ENCODE results near the gene SPATA32. TPM values are rescaled to one million over a fixed set of nuclear protein-coding genes. Genes with fewer than 3 reads are reported as not detected.

Gene SPATA32
- total RNA-seq, 1 donor: 0.27 TPM

GRCh38 chr17:45294506-45294905 lies 32.6 kb upstream of the SPATA32 start:
- DNase-seq (ENCODE audit: low read depth in 2 of 3, low spot score in 2 of 3): no peak

DNA sequence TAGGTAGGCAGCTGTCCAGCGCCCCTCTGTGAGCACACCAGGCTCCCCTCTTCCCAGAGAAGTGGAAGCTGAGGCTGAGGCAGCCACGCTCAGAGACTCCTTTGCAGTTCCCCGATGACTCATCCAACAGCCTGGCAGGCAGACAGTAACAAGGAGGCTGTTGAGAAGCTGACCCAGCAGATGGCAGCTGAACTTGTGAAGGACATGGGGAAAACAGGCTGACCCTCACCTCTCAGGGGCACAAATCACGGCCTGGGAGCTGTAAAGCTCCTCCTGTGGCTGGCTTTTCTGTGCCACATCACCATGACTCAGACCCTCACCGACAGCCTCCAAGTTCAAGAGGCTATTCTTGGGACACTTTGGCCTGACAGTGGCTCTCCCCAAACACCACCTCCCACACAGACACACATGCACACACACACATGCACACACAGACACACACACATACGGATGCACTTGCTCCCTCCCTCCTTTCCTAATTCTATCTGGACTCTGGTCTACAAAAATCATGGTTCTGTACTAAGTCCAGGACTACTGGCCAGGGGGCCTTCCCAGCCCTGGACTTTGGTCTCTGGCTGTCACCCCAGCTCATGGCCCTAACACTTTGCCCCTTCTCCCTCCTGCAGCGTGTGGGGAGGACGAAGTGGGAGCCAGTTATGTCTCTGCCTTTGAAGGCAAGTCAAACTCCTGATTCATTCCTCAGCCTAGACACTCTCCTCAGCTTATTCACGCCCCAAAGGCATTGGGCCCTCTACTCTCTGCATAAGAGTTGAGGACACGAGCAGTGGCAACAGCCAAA lies 31.7 kb upstream of the SPATA32 start:
- DNase-seq (ENCODE audit: low read depth in 2 of 3, low spot score in 2 of 3): peak in 1 of 3 donors; percentile 49

DNA sequence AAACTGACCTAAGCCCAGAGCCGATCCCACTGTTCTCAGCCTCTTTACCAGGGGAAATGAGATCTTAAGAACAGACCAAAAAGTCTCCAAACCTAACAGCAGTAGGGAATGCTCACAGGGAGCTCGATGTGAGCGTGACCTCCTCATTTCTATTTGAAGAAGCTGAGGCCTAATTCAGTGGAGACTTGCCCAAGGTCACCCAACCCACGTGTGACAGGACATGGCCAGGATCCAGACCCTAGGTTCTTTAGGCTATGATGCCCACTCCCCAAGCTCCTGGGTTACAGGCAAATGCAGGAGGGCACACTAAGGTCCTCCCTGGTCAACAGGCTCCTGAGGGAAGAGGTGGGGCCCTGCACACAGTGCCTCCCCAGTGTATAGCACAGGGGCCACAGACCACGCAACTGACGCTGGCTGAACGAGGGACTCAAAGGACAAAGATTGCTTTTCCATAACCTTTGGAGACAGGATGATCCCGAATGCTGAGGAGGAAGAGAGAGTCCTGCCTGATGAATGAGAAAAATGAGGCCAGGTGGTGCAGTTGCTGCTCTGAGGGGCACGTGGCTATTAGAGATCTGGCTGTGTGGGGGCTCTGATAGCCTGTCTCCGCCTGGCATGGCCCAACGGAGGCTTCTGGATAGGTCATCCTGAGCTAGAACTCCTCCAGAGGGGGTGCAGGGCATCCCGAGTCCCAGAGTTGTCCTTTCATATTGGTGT lies 31.0 kb upstream of the SPATA32 start:
- no peak for DNase-seq (ENCODE audit: low read depth in 2 of 3, low spot score in 2 of 3)

DNA sequence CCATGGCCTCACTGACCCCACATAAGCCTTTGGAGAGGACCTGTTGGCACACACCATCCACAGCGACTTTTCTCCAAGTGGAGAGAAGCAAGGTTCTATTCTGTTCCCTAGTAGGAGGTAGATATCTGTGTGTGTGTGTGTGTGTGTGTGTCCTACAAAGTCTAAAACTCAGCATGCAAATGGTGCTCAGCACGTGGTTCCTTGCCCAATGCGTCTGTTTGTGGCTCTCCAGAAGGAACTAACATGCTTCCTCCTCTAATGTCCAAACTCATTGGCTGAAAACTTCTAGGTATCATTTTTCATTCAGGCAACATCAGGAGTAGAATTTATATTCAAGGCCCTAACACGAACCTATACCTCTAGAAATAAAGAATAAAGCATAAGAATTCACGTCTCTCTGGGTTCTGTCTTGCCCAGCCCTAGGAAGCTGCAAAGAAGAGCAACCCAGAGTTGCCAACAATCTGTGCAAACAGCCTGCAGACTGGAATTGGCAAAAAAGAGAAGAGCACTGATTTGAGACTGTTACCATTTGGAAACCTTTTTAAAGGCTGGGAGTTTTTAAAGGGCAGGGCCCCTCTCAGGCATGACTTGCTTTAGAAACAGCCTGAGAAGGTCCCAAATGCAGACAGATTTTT lies 29.4 kb upstream of the SPATA32 start:
- DNase-seq (ENCODE audit: low read depth in 2 of 3, low spot score in 2 of 3): peak in 1 of 3 donors; percentile 40

- no peak for DNase-seq (ENCODE audit: low read depth in 2 of 3, low spot score in 2 of 3)
Measured at GRCh38 chr17:45290269-45290765, 28.4 kb upstream of the SPATA32 start.

DNA sequence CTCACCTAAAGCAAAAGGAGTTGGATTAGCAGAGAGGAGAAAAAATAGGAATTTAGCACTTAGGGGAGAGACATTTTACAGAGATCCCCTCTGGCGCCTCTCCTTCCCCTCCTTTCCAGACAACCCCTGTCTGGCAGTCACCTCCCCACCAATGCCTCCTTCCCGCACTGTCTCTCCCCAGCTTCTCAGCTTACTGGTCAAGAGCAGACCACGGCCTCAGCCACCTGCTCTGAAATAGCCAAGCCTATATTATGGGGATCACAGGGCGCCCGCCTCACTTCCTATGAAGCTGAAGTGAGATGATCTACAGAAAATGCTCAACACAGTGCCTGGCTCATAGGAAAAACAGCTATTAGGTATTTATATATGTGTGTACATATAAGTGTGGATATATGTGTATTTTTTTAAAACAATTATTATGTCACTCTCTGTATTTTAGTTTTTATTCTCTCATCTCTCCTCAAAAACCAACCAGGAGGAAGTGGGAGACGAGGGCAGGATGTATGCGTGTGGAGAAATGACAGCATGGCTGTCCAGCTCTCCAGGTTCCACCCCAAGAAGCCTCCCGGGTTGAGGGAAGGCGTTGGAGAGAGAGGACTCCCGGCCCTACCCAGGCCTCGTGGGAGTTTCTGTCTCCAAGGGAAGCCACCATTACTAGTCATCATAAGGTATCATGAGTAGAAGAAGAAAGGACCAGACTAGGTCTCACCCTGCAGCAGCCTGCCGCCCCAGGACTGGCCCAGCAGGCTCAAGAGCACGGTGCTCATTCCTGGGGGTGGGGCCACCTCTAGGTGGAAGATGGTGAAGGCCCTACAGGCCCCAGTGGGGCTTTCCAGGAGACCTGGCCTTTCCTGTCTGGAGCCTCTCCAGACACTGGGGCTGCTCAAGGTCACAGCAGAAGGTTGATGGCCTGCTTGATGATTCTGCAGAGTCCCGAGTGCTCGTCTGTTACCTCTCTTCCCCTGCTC lies 27.7 kb upstream of the SPATA32 start:
- DNase-seq (ENCODE audit: low read depth in 2 of 3, low spot score in 2 of 3): no peak

GRCh38 chr17:45288825-45289224 lies 26.9 kb upstream of the SPATA32 start:
- DNase-seq (ENCODE audit: low read depth in 2 of 3, low spot score in 2 of 3): no peak

DNA sequence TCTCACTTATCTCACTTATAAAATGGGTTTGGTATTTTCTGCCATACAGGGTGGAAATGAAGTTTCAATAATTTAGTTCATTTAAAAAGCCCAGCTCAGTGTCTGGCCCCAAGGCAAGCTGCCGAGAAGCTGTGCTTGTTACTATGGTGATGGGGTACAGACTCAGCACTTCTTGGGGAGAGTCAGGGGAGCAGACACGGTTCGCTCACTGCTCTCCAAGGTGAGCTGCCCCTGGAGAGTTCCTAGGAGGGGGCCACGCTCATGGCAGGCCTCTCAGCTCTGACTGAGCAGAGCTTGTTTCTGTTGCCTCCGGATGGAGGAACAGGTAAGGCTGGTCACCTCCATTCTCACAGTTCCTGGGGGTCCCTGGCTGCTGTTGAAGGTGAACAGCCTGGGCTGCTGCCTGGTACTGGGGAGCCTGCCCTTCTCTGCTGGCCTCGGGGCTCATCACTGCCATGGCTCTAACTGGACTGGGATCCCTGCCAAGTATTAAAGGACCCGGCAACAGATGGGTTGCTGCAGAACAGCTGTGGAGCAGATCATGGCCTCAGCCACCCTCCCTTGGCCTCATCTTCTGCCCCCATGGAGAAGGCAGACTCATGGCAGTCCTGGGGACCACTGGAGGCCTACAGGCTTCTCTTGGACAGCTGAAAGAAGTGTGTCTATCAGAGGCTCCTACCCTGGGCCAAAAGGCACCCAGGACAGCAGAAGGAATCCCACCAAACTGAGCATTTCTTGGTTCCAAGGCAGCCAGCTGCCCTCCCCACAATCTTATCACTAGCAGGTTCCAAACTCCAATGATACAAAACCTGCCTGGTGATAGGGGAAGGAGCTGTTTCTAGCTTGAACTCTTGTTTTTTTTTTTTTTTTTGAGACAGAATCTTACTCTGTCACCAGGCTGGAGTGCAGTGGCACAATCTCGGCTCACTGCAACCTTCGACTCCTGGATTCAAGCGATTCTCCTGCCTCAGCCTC lies 25.9 kb upstream of the SPATA32 start:
- DNase-seq (ENCODE audit: low read depth in 2 of 3, low spot score in 2 of 3): no peak

DNA sequence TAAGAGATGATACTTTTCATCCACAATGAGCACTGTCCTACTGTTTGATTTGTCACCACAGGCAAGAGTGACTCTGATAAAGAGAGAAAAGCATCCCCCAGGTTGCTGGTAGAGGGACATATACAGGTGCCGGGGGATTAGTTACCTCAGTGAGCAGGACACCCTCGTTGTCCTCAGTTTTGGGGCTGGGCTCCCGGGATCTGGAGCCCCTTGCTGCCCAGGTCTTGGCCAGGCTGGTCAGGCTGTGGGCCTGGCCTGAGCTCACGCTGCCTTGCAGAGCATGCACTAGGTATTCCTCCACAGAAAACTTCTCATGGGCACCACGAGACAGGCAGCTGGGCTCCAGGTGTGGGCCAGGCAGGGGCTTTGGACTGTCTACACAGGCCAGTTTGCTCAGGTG lies 24.4 kb upstream of the SPATA32 start:
- DNase-seq (ENCODE audit: low read depth in 2 of 3, low spot score in 2 of 3): no peak

- peak in 1 of 3 donors; percentile 18 for DNase-seq (ENCODE audit: low read depth in 2 of 3, low spot score in 2 of 3)
Measured at GRCh38 chr17:45284176-45285140, 22.6 kb upstream of the SPATA32 start.

DNA sequence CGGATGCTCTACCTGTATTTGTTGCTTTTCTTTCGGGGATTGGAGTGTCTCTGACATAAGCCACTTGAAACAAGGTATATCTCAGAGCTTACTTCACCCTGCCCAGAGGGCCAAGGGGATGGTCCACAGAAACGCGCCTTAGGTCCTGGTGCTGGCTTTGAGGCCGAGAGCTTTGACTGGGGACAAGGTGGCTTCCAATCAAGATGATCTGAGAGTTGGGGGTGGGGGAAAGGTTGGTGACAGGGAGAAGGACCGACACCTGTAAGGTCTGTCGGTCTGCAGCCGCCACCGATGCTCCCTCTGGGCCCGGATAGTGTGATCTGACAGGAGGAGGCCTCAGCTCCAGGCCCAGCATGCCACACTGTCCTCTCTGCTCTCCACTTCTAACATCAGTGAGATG lies 21.8 kb upstream of the SPATA32 start:
- DNase-seq (ENCODE audit: low read depth in 2 of 3, low spot score in 2 of 3): no peak

DNA sequence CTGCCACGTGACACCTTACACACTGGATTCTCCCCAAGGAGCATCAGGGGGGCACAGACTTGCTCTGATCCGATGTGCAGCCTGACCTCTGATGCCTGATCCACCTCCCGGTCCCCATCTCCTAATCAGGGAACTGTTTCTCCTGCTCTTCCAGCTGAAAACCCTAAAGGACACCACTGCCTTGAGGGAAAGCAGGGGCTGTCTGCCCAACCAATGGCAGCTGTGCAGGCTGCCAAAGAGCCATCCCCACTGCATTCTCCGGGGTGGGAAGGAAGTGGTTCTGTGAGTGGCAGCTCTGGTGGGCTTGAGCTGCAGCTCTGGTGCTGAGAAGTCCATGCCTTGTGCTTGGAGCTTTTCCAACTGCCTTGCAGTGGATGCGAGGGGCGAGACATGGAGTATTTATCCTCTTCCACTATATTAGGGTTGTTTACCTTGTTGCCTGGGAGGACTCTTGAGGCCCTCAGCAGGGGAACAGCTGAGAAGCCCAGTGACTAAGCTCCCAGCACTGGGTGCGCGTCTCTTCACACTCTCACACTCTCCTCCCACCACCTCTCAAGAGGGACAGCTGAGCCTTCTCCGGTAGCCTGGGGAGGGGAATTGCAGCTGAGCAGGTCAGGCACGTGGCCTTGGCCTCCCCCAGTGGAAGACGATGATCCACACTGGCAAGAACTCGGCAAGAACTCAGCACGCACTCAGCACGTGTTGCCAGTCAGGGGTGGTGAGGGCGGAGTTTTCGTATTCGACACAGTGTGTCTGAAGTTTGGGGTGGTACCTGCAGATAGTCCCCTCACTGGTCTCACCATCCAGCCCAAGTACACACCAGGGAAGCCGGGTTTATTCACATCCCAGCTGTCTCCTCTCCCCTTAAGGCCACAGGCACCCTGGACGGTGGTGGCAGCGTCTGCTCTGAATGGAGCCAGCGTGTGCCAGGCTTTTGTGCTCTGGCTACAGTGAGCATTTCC lies 21.1 kb upstream of the SPATA32 start:
- no peak for DNase-seq (ENCODE audit: low read depth in 2 of 3, low spot score in 2 of 3)

- DNase-seq (ENCODE audit: low read depth in 2 of 3, low spot score in 2 of 3): no peak
Measured at GRCh38 chr17:45279898-45280297, 18.0 kb upstream of the SPATA32 start.

DNA sequence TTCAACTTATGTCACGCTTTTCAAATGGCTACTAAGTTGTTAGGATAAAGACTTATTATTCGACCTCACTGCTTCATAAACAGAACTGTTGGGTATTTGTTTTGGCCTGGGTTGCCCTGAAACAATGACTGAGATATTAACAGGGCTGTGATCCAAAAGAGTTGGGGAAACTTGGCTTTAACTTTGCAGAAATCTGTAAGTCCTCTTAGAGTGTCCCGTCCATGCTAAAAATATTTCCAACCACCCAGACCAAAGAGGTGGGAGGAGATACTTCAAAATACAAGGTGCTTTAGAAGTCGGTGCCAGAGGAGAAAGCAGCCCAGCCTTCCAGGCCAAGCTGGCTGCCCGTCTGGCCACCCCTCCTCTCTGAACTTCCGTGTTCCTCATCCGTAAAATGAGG lies 16.1 kb upstream of the SPATA32 start:
- no peak for DNase-seq (ENCODE audit: low read depth in 2 of 3, low spot score in 2 of 3)

DNA sequence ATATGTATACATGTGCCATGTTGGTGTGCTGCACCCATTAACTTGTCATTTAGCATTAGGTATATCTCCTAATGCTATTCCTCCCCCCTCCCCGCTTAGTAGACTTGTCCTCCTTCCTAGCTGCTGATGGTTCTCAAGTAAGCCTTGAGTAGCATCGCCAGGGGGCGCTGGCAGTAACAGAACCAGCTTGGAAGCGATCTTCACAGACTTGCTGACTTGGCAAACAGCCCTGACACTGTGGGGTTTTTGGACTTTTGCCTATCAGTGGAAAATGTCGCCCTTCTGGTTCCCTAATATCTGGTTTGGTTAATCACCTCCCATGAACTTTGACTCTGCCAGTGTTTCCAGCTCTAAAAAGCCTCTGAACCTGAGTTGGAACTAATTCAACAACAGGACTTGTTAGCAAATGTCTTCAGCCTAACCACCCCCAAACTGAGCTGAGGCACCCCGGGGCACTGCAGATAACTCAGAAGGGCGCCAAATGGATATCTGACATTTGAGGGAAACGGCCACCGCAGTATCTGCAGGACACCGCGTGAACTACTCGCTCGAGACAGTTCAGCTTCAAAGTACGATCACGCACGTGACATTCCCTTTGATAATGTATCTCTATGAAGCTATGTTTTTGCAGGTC lies 15.4 kb upstream of the SPATA32 start:
- DNase-seq (ENCODE audit: low read depth in 2 of 3, low spot score in 2 of 3): peak; percentile 84 to 95 (median 92)

DNA sequence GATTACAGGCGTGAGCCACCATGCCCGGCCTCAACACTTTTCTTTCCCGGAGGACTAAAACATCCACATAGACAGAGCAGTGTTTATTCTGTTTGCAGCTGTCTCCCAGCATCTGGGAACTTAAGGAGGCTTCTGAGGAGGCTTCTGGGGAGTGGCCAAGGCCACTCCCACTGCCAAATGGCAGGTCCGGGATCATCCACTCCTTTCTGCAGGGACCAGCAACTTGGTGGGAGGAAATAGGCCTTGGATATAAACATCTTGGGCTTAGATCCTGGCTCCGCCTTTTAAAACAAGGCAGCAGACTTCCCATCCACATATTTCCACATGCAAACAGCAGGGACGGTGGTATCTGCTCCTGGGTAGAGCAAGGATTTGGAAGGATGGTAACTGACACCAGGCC lies 14.1 kb upstream of the SPATA32 start:
- no peak for DNase-seq (ENCODE audit: low read depth in 2 of 3, low spot score in 2 of 3)

All from hematopoietic multipotent progenitor cell (in vitro differentiated cells).